Stimulated activated CD8-positive, alpha-beta memory T cell treated with anti-CD3 and anti-CD28 coated beads, Interleukin-4, amount 100 ng/mL, for 48 hours (primary cell): ENCODE data around the gene ATP8A2.

Source experiments
- DNase-seq: peaks from one replicate; pipeline ENCODE4 v3.0.0-alpha.2; 2020

The ATP8A2 gene

GRCh38 chr13:25649001-25649633, 277.3 kb downstream of the ATP8A2 start:
- DNase-seq = no peak

DNA sequence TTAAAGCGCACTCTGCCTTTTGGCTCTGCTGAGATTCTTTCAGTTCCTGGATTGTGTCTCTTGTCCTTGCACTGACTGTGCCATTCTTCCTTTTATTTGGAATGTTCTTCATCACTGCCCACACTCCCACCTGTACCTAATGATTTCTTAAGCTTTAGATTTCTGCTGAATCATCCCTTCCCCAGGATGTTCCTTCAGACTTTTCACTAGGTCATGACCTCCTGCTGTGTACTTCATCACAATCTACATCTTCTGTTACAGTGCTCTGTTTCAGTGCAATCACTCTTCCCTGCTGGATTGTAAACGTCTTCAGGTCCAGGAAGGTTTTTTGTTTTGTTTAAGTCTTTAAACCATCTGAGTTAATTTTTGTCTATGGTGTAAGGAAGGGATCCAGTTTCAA, 281.0 kb downstream of the ATP8A2 start:
- no peak for DNase-seq

- no peak for DNase-seq
These were observed 282.5 kb downstream of the ATP8A2 start for GRCh38 chr13:25654322-25654721.

GRCh38 chr13:25657157-25657556, 285.4 kb downstream of the ATP8A2 start:
- DNase-seq = no peak

- DNase-seq = no peak
These were observed 287.5 kb downstream of the ATP8A2 start for GRCh38 chr13:25659091-25659795.

DNA sequence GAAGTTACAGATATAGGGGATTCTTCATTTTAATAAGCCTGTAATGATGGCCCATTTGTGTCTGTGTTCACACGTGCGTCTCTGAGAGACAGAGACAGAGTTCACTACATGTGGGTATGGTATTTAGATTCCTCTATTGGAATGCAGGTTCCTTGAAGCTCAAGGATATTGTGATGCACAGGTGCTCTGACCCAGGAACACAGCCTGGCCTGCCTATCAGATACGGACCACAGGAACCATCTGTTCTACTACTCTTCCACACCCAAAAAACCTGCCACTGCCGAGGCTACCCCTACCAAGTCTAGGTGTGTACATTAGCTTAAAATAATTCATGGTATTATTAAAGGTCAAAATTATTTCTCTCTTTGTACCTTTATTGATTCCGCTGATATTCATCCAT, 289.2 kb downstream of the ATP8A2 start:
- DNase-seq = no peak

DNA sequence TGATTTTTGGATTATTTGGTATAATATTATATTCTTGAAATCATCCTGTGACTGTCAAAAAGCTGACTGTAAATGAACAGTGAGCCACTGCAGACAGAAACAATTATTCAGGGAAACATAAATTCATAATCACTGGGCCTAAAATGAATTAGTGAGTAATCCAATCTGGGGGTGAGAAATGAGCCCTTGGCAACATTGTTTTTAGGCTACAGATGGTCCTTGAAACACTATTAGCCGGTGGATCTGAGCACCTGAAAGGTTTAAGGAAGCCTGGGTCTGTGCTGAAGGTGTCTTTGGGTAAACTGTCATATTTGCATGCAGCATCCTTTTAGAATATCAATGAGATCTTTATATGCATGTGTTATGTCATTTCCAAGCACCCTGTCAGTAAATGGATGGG, 290.7 kb downstream of the ATP8A2 start:
- no peak for DNase-seq

DNA sequence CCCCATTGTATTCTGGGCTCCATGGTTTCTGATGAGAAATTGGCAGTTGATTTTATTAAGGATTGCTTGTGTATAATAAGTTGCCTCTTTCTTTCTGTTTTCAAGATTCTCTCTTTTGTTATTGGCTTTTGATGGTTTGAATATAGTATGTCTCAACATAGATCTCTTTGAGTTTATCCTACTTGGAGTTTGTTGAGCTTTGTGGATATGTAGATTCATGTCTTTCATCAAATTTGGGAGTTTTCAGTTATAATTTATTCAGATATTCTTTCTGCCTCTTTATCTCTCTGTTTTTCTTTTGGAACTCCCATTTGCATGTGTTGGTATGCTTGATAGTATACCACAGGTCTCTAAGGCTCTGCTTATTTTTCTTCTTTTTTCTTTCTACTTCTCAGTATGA, 296.6 kb downstream of the ATP8A2 start:
- no peak for DNase-seq

DNA sequence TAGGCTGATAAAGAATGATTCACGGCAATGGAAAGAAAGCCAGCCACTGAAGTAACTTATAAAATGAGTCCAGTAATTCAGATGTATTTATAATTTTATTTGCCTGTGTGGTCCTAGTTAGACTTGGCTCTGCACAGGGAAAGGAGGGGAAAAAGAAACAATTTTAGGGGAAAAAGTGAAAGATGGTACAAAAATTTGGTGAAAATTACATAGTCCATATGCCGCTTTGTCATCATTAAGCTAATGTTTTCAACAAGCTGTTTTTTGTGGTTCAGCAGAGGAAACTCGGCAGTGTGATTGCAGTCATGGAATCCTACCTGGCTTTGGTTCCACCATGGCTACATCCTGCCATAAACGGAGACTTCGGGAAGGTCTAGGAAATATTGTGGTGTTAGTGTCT, 301.9 kb downstream of the ATP8A2 start:
- DNase-seq = no peak

DNA sequence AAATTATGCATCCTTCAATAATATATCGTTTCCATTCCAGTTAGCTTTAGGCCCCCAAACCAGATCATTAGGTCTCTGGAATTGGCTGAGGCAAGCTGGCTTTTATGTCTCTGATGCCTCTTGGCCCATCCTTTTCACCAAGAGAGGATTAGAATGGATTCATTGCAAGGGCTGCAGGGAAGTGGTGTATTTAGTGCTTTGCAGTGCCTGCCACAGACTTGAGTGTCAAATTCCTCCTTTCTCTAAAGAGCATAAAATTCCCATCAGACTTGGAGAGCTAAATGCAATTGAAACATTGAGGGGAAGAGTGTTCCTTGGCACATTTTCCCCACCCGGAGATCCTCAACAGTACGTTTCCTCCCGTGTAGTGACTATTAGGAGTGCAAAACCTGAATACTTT, 302.6 kb downstream of the ATP8A2 start:
- DNase-seq = no peak

GRCh38 chr13:25675060-25675459, 303.3 kb downstream of the ATP8A2 start:
- DNase-seq = no peak

DNA sequence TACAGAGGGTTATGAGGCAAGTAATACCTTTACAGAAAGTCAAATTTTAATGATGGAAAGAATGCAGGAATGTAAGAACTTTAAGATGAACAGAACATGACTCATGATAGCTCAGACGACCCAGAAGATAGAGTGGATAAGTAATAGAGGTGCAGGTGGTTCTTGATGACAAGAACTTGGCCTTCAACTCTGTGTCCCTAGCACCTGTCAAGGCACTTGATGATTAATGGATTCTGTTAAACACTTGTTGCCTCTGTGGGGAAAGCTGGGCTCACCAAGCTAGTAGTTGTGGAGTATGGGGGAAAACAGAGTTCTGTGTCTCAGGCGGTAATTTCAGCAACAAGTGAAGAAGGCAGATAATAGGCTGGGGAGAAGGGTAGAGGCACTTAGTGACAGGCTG, 306.2 kb downstream of the ATP8A2 start:
- DNase-seq = no peak

DNA sequence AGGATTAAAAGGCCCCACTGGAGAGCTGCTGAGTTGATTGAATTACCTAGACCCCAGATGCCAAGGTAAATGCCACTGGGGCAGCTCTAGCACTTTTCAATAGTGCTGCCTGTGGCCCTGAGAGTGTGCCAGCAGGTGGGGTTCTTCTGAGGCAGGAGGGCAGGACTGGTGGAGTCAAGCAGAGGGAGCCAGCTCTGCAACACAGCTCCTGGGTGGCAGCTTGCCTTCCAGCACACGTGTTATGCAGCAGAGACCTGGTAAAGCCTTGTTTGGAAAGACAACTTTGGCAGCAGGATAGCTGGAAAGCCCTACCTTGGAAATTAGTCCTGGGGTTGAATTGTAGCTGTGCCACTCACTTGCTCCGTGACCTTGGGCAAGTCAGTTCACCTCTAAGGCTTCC, 306.6 kb downstream of the ATP8A2 start:
- no peak for DNase-seq

DNA sequence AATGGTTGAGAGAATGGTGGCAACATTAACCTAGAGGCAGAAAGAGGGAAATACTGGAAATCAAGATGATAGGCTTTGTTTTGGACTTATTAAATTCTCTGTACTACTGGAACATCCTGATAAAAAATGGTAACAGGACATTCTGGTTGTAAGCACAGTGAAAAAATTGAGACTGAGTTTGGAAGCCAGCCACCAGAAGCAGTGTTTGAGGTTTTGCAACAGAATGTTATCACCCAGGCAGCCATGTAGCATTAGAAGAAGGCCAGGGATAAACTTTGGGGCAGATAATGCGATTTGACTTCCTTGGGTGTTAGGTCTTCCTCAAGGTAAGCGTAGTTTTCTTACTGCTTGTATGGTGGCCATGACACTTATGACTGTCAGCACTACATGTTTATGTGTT, 307.4 kb downstream of the ATP8A2 start:
- DNase-seq = no peak

GRCh38 chr13:25679936-25680335, 308.2 kb downstream of the ATP8A2 start:
- no peak for DNase-seq

GRCh38 chr13:25682276-25682675, 310.5 kb downstream of the ATP8A2 start:
- DNase-seq = no peak

DNA sequence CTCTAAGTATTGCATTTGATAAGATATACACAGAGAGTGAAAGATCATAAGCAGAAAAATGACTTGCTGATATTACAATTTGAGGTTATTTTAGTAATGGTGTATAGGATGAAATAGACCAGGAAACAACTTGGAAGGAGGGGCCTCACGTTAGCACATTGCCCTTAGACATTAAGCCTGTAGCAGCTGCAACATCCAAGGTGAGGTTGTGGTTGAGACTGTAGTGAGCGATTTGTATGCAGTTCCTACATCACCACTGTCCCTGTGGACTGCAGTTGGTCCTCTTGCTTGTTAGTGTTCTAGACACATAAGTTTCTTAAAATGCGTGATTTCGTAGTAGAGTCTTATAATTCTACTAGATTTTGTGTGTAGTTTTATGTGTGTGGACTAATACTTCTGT, 311.3 kb downstream of the ATP8A2 start:
- no peak for DNase-seq

DNA sequence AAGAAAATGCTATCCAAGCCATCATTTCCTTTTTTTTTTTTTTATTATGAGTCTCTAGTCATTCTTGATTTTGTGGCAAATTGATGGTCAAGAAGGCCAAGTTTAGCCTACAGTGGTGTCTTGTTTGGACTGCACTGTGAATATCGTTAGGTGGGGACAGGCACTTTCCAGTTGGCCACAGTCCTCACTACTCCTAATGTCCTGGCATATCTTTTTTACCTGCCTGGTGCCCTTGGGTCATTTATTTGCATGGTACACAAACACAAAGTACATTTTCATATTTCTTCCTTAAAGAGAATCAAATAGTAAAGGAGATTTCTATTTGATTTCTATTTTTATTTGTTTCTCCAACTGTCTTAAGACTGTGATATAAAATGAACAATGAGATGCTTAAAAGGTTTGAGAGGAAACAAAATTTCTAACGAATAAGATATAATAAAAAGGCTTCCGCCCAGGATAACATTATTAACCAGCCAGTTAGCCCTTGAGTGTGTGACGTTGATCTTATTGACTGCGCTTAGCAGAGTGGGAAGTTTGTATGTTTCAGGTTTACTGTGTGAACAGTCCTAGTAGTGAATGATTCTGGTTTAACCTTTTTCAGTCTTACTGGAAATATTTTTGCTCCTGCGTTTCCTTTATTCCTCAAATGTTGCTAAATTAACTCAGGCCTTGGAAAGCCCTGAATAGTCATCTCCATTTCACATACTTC, 312.0 kb downstream of the ATP8A2 start:
- DNase-seq = no peak

- DNase-seq = no peak
These were observed 312.7 kb downstream of the ATP8A2 start for GRCh38 chr13:25684491-25684890.

GRCh38 chr13:25686831-25687470, 315.2 kb downstream of the ATP8A2 start:
- DNase-seq = no peak

DNA sequence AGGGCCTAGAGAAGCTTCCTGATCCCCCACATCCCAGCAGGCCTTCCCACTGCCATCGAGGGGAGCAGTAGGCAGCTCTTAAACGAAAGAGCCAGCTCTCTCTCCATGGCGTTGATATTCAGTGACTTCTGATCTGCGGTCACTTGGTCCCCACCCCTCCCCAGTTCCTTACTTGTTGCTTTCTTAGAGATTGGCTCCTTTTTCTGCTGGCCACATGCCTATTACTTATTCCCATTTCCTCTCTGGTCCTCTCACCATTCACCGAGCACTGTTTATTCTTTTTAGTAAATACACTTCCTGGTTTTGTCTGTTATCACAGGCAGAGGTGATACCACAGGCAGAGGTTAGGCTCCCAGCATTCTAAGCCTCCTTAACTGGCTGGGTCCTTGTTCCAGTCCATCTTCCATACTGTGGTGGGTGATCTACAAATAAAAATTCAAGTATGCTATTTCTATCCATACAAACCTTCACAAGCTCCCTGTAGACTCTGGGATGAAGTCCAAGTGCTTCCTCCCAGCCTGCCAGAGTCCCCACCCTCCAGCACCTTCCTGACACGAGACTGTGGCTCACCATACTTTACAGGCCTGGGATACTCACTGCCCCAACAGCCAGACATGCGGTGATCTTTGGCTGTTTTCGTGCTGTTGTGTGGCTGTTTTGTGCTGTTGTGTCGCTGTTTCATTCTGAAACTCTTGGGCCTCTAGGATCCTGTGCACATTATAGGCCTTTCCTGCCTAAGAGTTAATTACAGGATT, 315.9 kb downstream of the ATP8A2 start:
- no peak for DNase-seq

DNA sequence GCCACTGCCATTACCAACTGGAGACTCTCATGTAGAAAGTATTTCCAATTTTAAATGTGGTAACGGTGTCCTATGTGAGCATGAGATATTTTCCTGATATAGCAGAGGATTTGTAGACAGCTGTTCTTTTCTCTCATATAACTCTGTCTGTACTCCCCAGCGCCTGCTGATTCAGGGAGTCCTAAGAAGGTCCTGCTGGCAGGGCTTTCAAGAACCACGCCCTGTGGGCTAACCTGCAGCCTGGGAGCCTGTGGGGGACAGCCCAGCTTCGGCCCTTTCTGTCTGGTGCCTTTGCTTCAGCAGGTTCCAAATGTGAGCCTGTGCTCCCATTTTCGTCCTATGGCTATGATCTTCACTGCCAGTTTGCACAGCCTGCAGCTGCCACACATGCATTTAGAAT, 316.8 kb downstream of the ATP8A2 start:
- no peak for DNase-seq

GRCh38 chr13:25689539-25689938, 317.8 kb downstream of the ATP8A2 start:
- DNase-seq = no peak
